Gastroesophageal sphincter (tissue), 4 donors: ENCODE measurements around the gene CTSO. TPM values are rescaled to one million over a fixed set of nuclear protein-coding genes. Genes with fewer than 3 reads are reported as not detected.

Source experiments
- ATAC-seq: fragments of 150-250 bp; one replicate; pipeline ENCODE4 v1.9.1; 2016; ENCODE audit warnings: mild to moderate bottlenecking, moderate library complexity
- H3K27ac ChIP-seq, 4 donors: fragments of 200-600 bp; sonication (generic) in 3 of 4; 1 replicate in 3 of 4; 2 replicates in 1 of 4; pipeline ENCODE4 v1.5.1; 2016 to 2019
- H3K27me3 ChIP-seq: fragments of 200-600 bp; sonication (generic); one replicate; pipeline ENCODE4 v1.5.1; 2019
- H3K36me3 ChIP-seq, 2 donors: fragments of 200-600 bp; sonication (generic); one replicate each; pipeline ENCODE4 v1.5.1; 2019; ENCODE audit warnings: control low read depth in 1 of 2
- H3K4me1 ChIP-seq, 3 donors: fragments of 200-600 bp; sonication (generic); 1 replicate in 2 of 3; 2 replicates in 1 of 3; pipeline ENCODE4 v1.5.1; 2016 to 2019; ENCODE audit warnings: control low read depth in 2 of 3
- H3K4me3 ChIP-seq, 2 donors: fragments of 200-600 bp; sonication (generic); one replicate each; pipeline ENCODE4 v1.5.1; 2019; ENCODE audit warnings: mild to moderate bottlenecking in 1 of 2, moderate library complexity in 1 of 2
- H3K9me3 ChIP-seq, 3 donors: fragments of 200-600 bp; sonication (generic); one replicate each; pipeline ENCODE4 v1.5.1; 2017 to 2019; ENCODE audit warnings: control low read depth in 2 of 3
- CTCF ChIP-seq, 4 experiments: fragments of 200-600 bp in 2 of 4; fragments of 450-650 bp in 2 of 4; sonication (generic) in 1 of 4; IDR thresholded peaks; one replicate each; pipeline ENCODE4 v1.5.1; 2017 to 2019; ENCODE audit warnings: antibody characterized with exemption in 4 of 4, mild to moderate bottlenecking in 2 of 4, moderate library complexity in 2 of 4
- EP300 ChIP-seq: sonication (generic); formaldehyde crosslinking; IDR thresholded peaks from one replicate; pipeline ENCODE4 v1.6.1; 2017; ENCODE audit warnings: antibody characterized with exemption, mild to moderate bottlenecking
- POLR2A ChIP-seq, 2 donors: fragments of 450-650 bp; IDR thresholded peaks; one replicate each; pipeline ENCODE4 v1.6.1; 2017; ENCODE audit warnings: antibody characterized with exemption in 2 of 2, mild to moderate bottlenecking in 2 of 2, moderate library complexity in 1 of 2
- POLR2AphosphoS5 ChIP-seq: sonication (generic); formaldehyde crosslinking; IDR thresholded peaks from one replicate; pipeline ENCODE4 v1.6.1; 2017; ENCODE audit warnings: antibody characterized with exemption
- WGBS, 2 donors: methylation state at CpG; one replicate each; pipeline ENCODE4 v1.1.5; 2018; ENCODE audit warnings: low coverage in 1 of 2; 5-methylcytosine and 5-hydroxymethylcytosine counted together
- total RNA-seq, 4 donors: library from RNA; depleted of rRNA; stranded (reverse); fragments of >200 nt; gene quantifications; one replicate each; pipeline ENCODE4 v1.1.0, GENCODE V29; 2016

CTSO gene
- total RNA-seq, 4 donors from 2014 or later, result 16.6 to 36.8 (median 29.4) TPM

- no peak overlapping the region for H3K4me3 ChIP-seq
- no peaks in the 10 kb centered on the region for H3K27me3 ChIP-seq
- H3K27ac ChIP-seq, result no peak overlapping the region
- H3K4me1 ChIP-seq, result peaks cover 0 to 12% (median 4%) of the 10 kb centered on the region in 3 donors
- WGBS, 2 donors, result 60 to 83% methylated on average over 1 of the region's 1 CpG
- ATAC-seq, result no peak
- H3K36me3 ChIP-seq, result no peaks in the 10 kb centered on the region
- TF ChIP-seq POLR2AphosphoS5 (no peak), POLR2A (IDR thresholded peaks at IDR 0.05) (no peak), EP300 (no peak), CTCF (IDR thresholded peaks at IDR 0.05) (no peak)
- no peaks in the 10 kb centered on the region for H3K9me3 ChIP-seq
Observed at GRCh38 chr4:155948541-155948940, 5.1 kb downstream of the CTSO start.

- Histone ChIP-seq H3K27ac (no peak overlapping the region), H3K36me3 (peaks cover 0 to 7% of the 10 kb centered on the region in 2 donors), H3K27me3 (no peaks in the 10 kb centered on the region), H3K4me3 (no peak overlapping the region), H3K9me3 (no peaks in the 10 kb centered on the region), H3K4me1 (no peaks in the 10 kb centered on the region)
- TF ChIP-seq POLR2AphosphoS5 (no peak), CTCF (IDR thresholded peaks at IDR 0.05) (no peak), EP300 (no peak), POLR2A (IDR thresholded peaks at IDR 0.05) (no peak)
- ATAC-seq, result no peak
- 50 to 64% methylated on average over 3 to 4 of the region's 4 CpGs for WGBS, 2 donors
Observed at GRCh38 chr4:155946486-155946885, 7.2 kb downstream of the CTSO start.

- H3K4me3 ChIP-seq, result no peak overlapping the region
- 57 to 78% methylated on average over 1 of the region's 1 CpG for WGBS, 2 donors
- no peaks in the 10 kb centered on the region for H3K27me3 ChIP-seq
- no peaks in the 10 kb centered on the region for H3K9me3 ChIP-seq
- H3K36me3 ChIP-seq, result peaks cover 0 to 26% of the 10 kb centered on the region in 2 donors
- H3K4me1 ChIP-seq, result no peaks in the 10 kb centered on the region
- ATAC-seq, result no peak
- TF ChIP-seq POLR2A (IDR thresholded peaks at IDR 0.05) (no peak), POLR2AphosphoS5 (no peak), EP300 (no peak), CTCF (IDR thresholded peaks at IDR 0.05) (no peak)
- no peak overlapping the region for H3K27ac ChIP-seq
Observed at GRCh38 chr4:155944516-155944915, 9.2 kb downstream of the CTSO start.

GRCh38 chr4:155943605-155944291 lies 9.9 kb downstream of the CTSO start:
- Histone ChIP-seq H3K4me3 (no peak overlapping the region), H3K4me1 (no peaks in the 10 kb centered on the region), H3K27me3 (no peaks in the 10 kb centered on the region), H3K9me3 (no peaks in the 10 kb centered on the region), H3K27ac (no peak overlapping the region), H3K36me3 (peaks cover 0 to 34% of the 10 kb centered on the region in 2 donors)
- 96% methylated on average over 3 of the region's 3 CpGs for WGBS, 2 donors
- ATAC-seq, result no peak
- no peak for TF ChIP-seq POLR2A (IDR thresholded peaks at IDR 0.05)
- TF ChIP-seq CTCF (IDR thresholded peaks at IDR 0.05), result no peak
- TF ChIP-seq EP300, result no peak
- TF ChIP-seq POLR2AphosphoS5, result no peak

GRCh38 chr4:155941820-155942219 lies 11.8 kb downstream of the CTSO start:
- 100% methylated on average over 1 of the region's 1 CpG for WGBS, 2 donors
- no peak overlapping the region for H3K4me3 ChIP-seq
- no peaks in the 10 kb centered on the region for H3K27me3 ChIP-seq
- H3K36me3 ChIP-seq, result peaks cover 0 to 53% of the 10 kb centered on the region in 2 donors
- no peak for ATAC-seq
- no peaks in the 10 kb centered on the region for H3K4me1 ChIP-seq
- no peaks in the 10 kb centered on the region for H3K9me3 ChIP-seq
- no peak overlapping the region for H3K27ac ChIP-seq
- TF ChIP-seq POLR2AphosphoS5, result no peak
- no peak for TF ChIP-seq POLR2A (IDR thresholded peaks at IDR 0.05)
- TF ChIP-seq EP300, result no peak
